ENCODE data around the gene MARCHF3. TPM values are rescaled to one million over a fixed set of nuclear protein-coding genes. Genes with fewer than 3 reads are reported as not detected.

The MARCHF3 gene
- total and polyA plus RNA-seq, 10 of the 15 experiments (the other 5 are each of a cell fraction or from before 2014, with no cell fraction given), result 3.6 to 24.1 (median 11.3) TPM

- Histone ChIP-seq H3K79me2 (ENCODE audit: control insufficient read depth, insufficient read depth, low read length) (no peaks in the 10 kb centered on the region), H2AFZ (ENCODE audit: control insufficient read depth, low read depth, low read length) (no peak overlapping the region), H3K9ac (ENCODE audit: control insufficient read depth, insufficient read depth, low read length) (no peak overlapping the region), H3K36me3 (ENCODE audit: control insufficient read depth in 2 of 2, insufficient read depth in 2 of 2, low read length in 1 of 2) (no peaks in the 10 kb centered on the region), H4K20me1 (ENCODE audit: control insufficient read depth, insufficient read depth) (no peaks in the 10 kb centered on the region), H3K9me3 (replicated peaks; ENCODE audit: control insufficient read depth, insufficient read depth, low read length) (no peaks in the 10 kb centered on the region), H3K4me2 (ENCODE audit: control insufficient read depth, insufficient read depth) (no peak overlapping the region), H3K27ac (ENCODE audit: control insufficient read depth, insufficient read depth) (no peak overlapping the region), H3K4me3 (no peak overlapping the region), H3K27me3 (replicated peaks in 1 of 2; ENCODE audit: control insufficient read depth in 2 of 2, insufficient read depth in 2 of 2, low read length in 1 of 2) (no peaks in the 10 kb centered on the region), H3K4me1 (ENCODE audit: control insufficient read depth, insufficient read depth, low read length) (no peaks in the 10 kb centered on the region; the same call in 1 of the 2 replicates)
- ChIA-PET RAD21 (ENCODE audit: unreplicated experiment) (interaction anchor here (0.7 to 1.3 kb wide), 3 partner anchors 169 to 238 kb away, joined by 3 to 5 read pairs (median 3); no protein-coding TSS in a partner anchor), CTCF (interaction anchor here (0.6 kb wide), 1 partner anchor 243 kb away, joined by 3 read pairs; no protein-coding TSS in a partner anchor), POLR2A (interaction anchor here (0.6 kb wide), 1 partner anchor 185 kb away, joined by 4 read pairs; no protein-coding TSS in a partner anchor), SMC1A (ENCODE audit: uncharacterized antibody, unreplicated experiment) (interaction anchor here (0.9 to 1.4 kb wide), 5 partner anchors 14 to 189 kb away, joined by 3 read pairs; no protein-coding TSS in a partner anchor)
- no peak for TF ChIP-seq RCOR1 (conservative IDR thresholded peaks at IDR 0.05; ENCODE audit: low read depth, low read length)
- no peak for TF ChIP-seq ZNF24 (IDR thresholded peaks at IDR 0.05)
- no peak for TF ChIP-seq ZBTB4 (CRISPR knock-in tag; IDR thresholded peaks at IDR 0.05)
- no peak for TF ChIP-seq PAX8 (IDR thresholded peaks at IDR 0.05)
- TF ChIP-seq CTCF (IDR thresholded peaks at IDR 0.05 in 2 of 3, conservative IDR thresholded peaks at IDR 0.05 in 1 of 3; ENCODE audit: control insufficient read depth in 2 of 3, extremely low read depth in 1 of 3, insufficient read depth in 1 of 3, low read depth in 3 of 3, low read length in 3 of 3), result peak in 1 of 3 experiments; percentile 18; a peak in 1 of 6 replicates
- no peak for TF ChIP-seq MYC (IDR thresholded peaks at IDR 0.05; ENCODE audit: insufficient read depth, insufficient read length, insufficient replicate concordance, low read length, severe bottlenecking)
- no peak for TF ChIP-seq SKIL (IDR thresholded peaks at IDR 0.05; ENCODE audit: low read depth, poor library complexity, severe bottlenecking)
- peak; percentile 19; the same call in 1 of the 2 replicates for TF ChIP-seq RAD21 (IDR thresholded peaks at IDR 0.05; ENCODE audit: insufficient read depth, low read depth, low read length)
- no peak for TF ChIP-seq ZSCAN29 (IDR thresholded peaks at IDR 0.05)
- ATAC-seq, result no peak
- no peak for FAIRE-seq
- in situ Hi-C loops (cut with MboI), result no loop called here
- no TSS peak for BruUV-seq (replicated peaks)
- intact Hi-C loops (cut with micrococcal nuclease; ENCODE audit: unreplicated experiment), result loop anchor here (5.0 to 10.0 kb wide), 3 partner anchors 178 to 648 kb away; no protein-coding TSS in a partner anchor
- no peak for DNase-seq (ENCODE audit: low read depth, low spot score)
Observed at GRCh38 chr5:126846344-126846743, 184.0 kb downstream of the MARCHF3 start.

Data from GM12878 (cell line).